ENCODE data around the gene CTSZ.

GRCh38 chr20:59015411-59015810 is 8.4 kb upstream of the CTSZ start:
- TF ChIP-seq CTCF (IDR thresholded peaks at IDR 0.05; ENCODE audit: borderline replicate concordance, extremely low read depth, low read length, poor library complexity, severe bottlenecking) (no peak), EZH2 (IDR thresholded peaks at IDR 0.05; ENCODE audit: borderline replicate concordance, low read depth, low read length, severe bottlenecking) (no peak)

All from DND-41 (cell line).